ENCODE measurements around the gene SPATA18. TPM values are rescaled to one million over a fixed set of nuclear protein-coding genes. Genes with fewer than 3 reads are reported as not detected.
A peak's percentile ranks its signal among the peaks of the same experiment; 100 is the strongest.

Gene SPATA18
- polyA plus RNA-seq: 4.1 to 5.9 TPM (median 5.6 TPM) in 3 replicates
- polyA plus RNA-seq (2011; ENCODE audit: low read depth): 8.2 TPM
- 4.7 and 7.4 TPM in 2 replicates for polyA plus RNA-seq (2011; cell fraction: cytosol; rRNA removed)
- 8.3 and 11.0 TPM in 2 replicates for polyA plus RNA-seq (2011; cell fraction: nucleus; rRNA removed)
- polyA plus RNA-seq (2012; ENCODE audit: low replicate concordance): 4.7 and 6.4 TPM in 2 replicates
- polyA minus RNA-seq: 7.9 to 13.7 TPM (median 9.0 TPM) in 3 replicates
- 7.9 TPM for polyA minus RNA-seq (2011; cell fraction: cytosol; rRNA and poly(A)+ RNA removed)
- polyA minus RNA-seq (2011; cell fraction: nucleus; rRNA and poly(A)+ RNA removed): 6.2 and 6.8 TPM in 2 replicates

GRCh38 chr4:52051213-52051614 lies at the start of gene SPATA18:
Gene SPATA18, plus strand, starts transcription at chr4:52051304. Its CDS starts 401 bp downstream, at chr4:52051705.
- H3K27me3 ChIP-seq (ENCODE audit: control insufficient read depth, extremely low read depth, insufficient read depth, low read length): no peaks in the 10 kb centered on the region
- peak within 1 kb of the TSS; percentile 90 for H3K4me2 ChIP-seq (ENCODE audit: control insufficient read depth, extremely low read depth, insufficient read depth, low read depth, low read length)
- H3K79me2 ChIP-seq (ENCODE audit: control insufficient read depth, insufficient read depth, low read length): no peaks in the 10 kb centered on the region
- DNase-seq (ENCODE audit: low read depth, low spot score): no peak
- peak within 1 kb of the TSS; percentile 80 for H3K9ac ChIP-seq (ENCODE audit: control insufficient read depth, extremely low read depth, insufficient read depth, low read length)
- H4K20me1 ChIP-seq (ENCODE audit: control insufficient read depth, extremely low read depth, insufficient read depth, low read length): no peaks in the 10 kb centered on the region
- H3K36me3 ChIP-seq (ENCODE audit: control insufficient read depth in 2 of 2, extremely low read depth in 1 of 2, insufficient read depth in 2 of 2, low read length in 2 of 2): no peaks in the 10 kb centered on the region
- H3K9me3 ChIP-seq (ENCODE audit: control insufficient read depth, low read depth, low read length): no peaks in the 10 kb centered on the region
- H3K4me3 ChIP-seq (ENCODE audit: control insufficient read depth in 2 of 3, extremely low read depth in 1 of 3, insufficient read depth in 2 of 3, low read depth in 1 of 3, low read length in 3 of 3): peak within 1 kb of the TSS; percentile 62 to 92 (median 73)
- H3K9me1 ChIP-seq (ENCODE audit: control insufficient read depth, extremely low read depth, insufficient read depth, low read length): no peaks in the 10 kb centered on the region
- H3K4me1 ChIP-seq (ENCODE audit: control insufficient read depth, extremely low read depth, insufficient read depth, low read length): peaks cover 14% of the 10 kb centered on the region
- peak within 1 kb of the TSS; percentile 97 for H2AFZ ChIP-seq (ENCODE audit: control insufficient read depth, low read length)
- peak within 1 kb of the TSS; percentile 77 for H3K27ac ChIP-seq (ENCODE audit: control insufficient read depth, insufficient read depth, low read length)
- dilution Hi-C loops (cut with MboI; ENCODE audit: extremely low pct_ligation_motif_present, low sequenced_read_pairs): no loop called here
- TF ChIP-seq, protein P1, sequence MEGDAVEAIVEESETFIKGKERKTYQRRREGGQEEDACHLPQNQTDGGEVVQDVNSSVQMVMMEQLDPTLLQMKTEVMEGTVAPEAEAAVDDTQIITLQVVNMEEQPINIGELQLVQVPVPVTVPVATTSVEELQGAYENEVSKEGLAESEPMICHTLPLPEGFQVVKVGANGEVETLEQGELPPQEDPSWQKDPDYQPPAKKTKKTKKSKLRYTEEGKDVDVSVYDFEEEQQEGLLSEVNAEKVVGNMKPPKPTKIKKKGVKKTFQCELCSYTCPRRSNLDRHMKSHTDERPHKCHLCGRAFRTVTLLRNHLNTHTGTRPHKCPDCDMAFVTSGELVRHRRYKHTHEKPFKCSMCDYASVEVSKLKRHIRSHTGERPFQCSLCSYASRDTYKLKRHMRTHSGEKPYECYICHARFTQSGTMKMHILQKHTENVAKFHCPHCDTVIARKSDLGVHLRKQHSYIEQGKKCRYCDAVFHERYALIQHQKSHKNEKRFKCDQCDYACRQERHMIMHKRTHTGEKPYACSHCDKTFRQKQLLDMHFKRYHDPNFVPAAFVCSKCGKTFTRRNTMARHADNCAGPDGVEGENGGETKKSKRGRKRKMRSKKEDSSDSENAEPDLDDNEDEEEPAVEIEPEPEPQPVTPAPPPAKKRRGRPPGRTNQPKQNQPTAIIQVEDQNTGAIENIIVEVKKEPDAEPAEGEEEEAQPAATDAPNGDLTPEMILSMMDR (optimal IDR thresholded peaks at IDR 0.05 in 1 of 3, IDR thresholded peaks at IDR 0.05 in 1 of 3, conservative IDR thresholded peaks at IDR 0.05 in 1 of 3; ENCODE audit: extremely low read depth in 1 of 3, insufficient read depth in 2 of 3, low read length in 3 of 3): no peak
- no peak for FAIRE-seq

- no peak for FAIRE-seq
- TF ChIP-seq, protein P1 (optimal IDR thresholded peaks at IDR 0.05 in 1 of 3, IDR thresholded peaks at IDR 0.05 in 1 of 3, conservative IDR thresholded peaks at IDR 0.05 in 1 of 3; ENCODE audit: extremely low read depth in 1 of 3, insufficient read depth in 2 of 3, low read length in 3 of 3): no peak
- TF ChIP-seq EZH2 (IDR thresholded peaks at IDR 0.05; ENCODE audit: low read length): no peak
- no peak overlapping the region for H3K27ac ChIP-seq (ENCODE audit: control insufficient read depth, insufficient read depth, low read length)
- dilution Hi-C loops (cut with MboI; ENCODE audit: extremely low pct_ligation_motif_present, low sequenced_read_pairs): no loop called here
- no peaks in the 10 kb centered on the region for H3K79me2 ChIP-seq (ENCODE audit: control insufficient read depth, insufficient read depth, low read length)
- no peaks in the 10 kb centered on the region for H3K9me3 ChIP-seq (ENCODE audit: control insufficient read depth, low read depth, low read length)
- no peaks in the 10 kb centered on the region for H3K27me3 ChIP-seq (ENCODE audit: control insufficient read depth, extremely low read depth, insufficient read depth, low read length)
- no peaks in the 10 kb centered on the region for H4K20me1 ChIP-seq (ENCODE audit: control insufficient read depth, extremely low read depth, insufficient read depth, low read length)
- H3K4me1 ChIP-seq (ENCODE audit: control insufficient read depth, extremely low read depth, insufficient read depth, low read length): peaks cover 5% of the 10 kb centered on the region
- no peak overlapping the region for H2AFZ ChIP-seq (ENCODE audit: control insufficient read depth, low read length)
- H3K9ac ChIP-seq (ENCODE audit: control insufficient read depth, extremely low read depth, insufficient read depth, low read length): no peak overlapping the region
- DNase-seq (ENCODE audit: low read depth, low spot score): no peak
- no peak overlapping the region for H3K4me3 ChIP-seq (ENCODE audit: control insufficient read depth in 2 of 3, extremely low read depth in 1 of 3, insufficient read depth in 2 of 3, low read depth in 1 of 3, low read length in 3 of 3)
- no peaks in the 10 kb centered on the region for H3K36me3 ChIP-seq (ENCODE audit: control insufficient read depth in 2 of 2, extremely low read depth in 1 of 2, insufficient read depth in 2 of 2, low read length in 2 of 2)
- H3K9me1 ChIP-seq (ENCODE audit: control insufficient read depth, extremely low read depth, insufficient read depth, low read length): no peaks in the 10 kb centered on the region
- no peak overlapping the region for H3K4me2 ChIP-seq (ENCODE audit: control insufficient read depth, extremely low read depth, insufficient read depth, low read depth, low read length)
These were observed 49.5 kb upstream of the SPATA18 start for GRCh38 chr4:52001616-52002015.

Data from keratinocyte (primary cell).